Thymus (tissue), 11 donors: Measurements from ENCODE around the gene DCST1. TPM values are rescaled to one million over a fixed set of nuclear protein-coding genes. Genes with fewer than 3 reads are reported as not detected.

Experiments
- DNase-seq, 9 donors: peaks; one replicate each; pipeline ENCODE4 v3.0.0-alpha.2; 2013; ENCODE audit warnings: low spot score in 9 of 9, low read depth in 6 of 9, missing footprints in 1 of 9
- H3K27ac ChIP-seq, 2 donors: one replicate each; pipeline ENCODE4 v1.5.1; 2013; ENCODE audit warnings: control low read depth in 1 of 2, low read depth in 1 of 2, low read length in 1 of 2, mild to moderate bottlenecking in 1 of 2, moderate library complexity in 1 of 2
- H3K27me3 ChIP-seq, 2 donors: one replicate each; pipeline ENCODE4 v1.5.1; 2013; ENCODE audit warnings: low read length in 1 of 2; ENCODE audit not compliant: control insufficient read depth in 2 of 2, insufficient read depth in 1 of 2
- H3K36me3 ChIP-seq, 2 donors: one replicate each; pipeline ENCODE4 v1.5.1; 2013; ENCODE audit warnings: low read length in 1 of 2, mild to moderate bottlenecking in 1 of 2, moderate library complexity in 1 of 2; ENCODE audit not compliant: control insufficient read depth in 2 of 2, insufficient read depth in 2 of 2
- H3K4me1 ChIP-seq, 2 donors: one replicate each; pipeline ENCODE4 v1.5.1; 2013; ENCODE audit warnings: low read length in 2 of 2; ENCODE audit not compliant: control insufficient read depth in 2 of 2, insufficient read depth in 2 of 2
- H3K4me3 ChIP-seq, 2 donors: one replicate each; pipeline ENCODE4 v1.5.1; 2013; ENCODE audit warnings: low read length in 2 of 2, control low read depth in 1 of 2, mild to moderate bottlenecking in 1 of 2
- H3K9me3 ChIP-seq, 2 donors: one replicate each; pipeline ENCODE4 v1.5.1; 2013; ENCODE audit warnings: low read length in 1 of 2, mild to moderate bottlenecking in 1 of 2; ENCODE audit not compliant: control insufficient read depth in 2 of 2, insufficient read depth in 1 of 2
- WGBS: extraction: QIAGEN DNeasy Blood & Tissue Kit; methylation state at CpG from one replicate; pipeline ENCODE4 v1.1.7; 2013; 5-methylcytosine and 5-hydroxymethylcytosine counted together
- polyA plus RNA-seq: library from polyadenylated mRNA; stranded (reverse); fragments of 200-250 nt; gene quantifications from one replicate; pipeline ENCODE4 v1.2.3, GENCODE V29; 2013
- total RNA-seq: library from RNA; stranded (reverse); fragments of 120-200 nt; gene quantifications from one replicate; pipeline ENCODE4 v1.2.4, GENCODE V29; 2013
- donor health status: healthy.

Gene DCST1
- total and polyA plus RNA-seq, 2 donors: not detected

DNA sequence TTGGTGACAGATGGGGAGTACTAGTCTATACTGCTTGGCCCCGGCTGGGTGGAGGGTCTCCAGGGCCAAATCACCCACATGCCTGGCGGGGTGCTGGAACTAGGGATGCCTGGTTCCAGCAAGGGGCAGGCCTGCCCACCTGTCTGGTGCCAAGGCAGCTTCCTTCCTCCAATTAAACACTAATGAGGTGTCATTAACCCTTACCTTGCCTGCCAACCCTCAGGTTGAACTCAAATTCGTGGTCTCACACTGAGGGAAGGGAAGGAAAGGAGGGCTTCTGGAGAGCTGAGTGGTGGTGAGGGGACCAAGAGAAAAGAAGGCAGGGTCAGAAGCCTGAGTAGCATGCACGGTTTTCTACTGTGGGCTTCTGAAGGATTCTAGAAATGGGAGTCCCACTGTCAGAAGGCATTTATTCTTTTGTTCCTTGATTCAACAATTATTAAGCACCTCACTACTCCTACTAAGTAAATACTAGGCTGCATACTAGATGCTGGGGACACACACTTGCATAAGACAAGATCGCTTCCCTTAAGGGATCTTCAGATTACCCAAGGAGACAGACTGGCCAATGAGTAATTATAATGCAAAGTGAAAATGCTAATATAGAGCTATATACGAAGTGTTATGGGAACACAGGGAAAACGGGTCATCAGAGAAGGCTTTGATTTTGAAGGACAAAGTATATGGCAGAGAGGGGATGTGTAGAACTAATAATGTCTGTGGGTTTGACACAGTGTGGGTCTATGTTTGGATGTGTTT, 39.1 kb downstream of the DCST1 start:
- WGBS: 85% methylated on average over 7 of the region's 7 CpGs
- H3K36me3 ChIP-seq: peaks cover 3% of the 10 kb centered on the region in 2 donors
- no peaks in the 10 kb centered on the region for H3K9me3 ChIP-seq
- H3K4me3 ChIP-seq: no peak overlapping the region
- peaks cover 0 to 72% of the 10 kb centered on the region in 2 donors for H3K27me3 ChIP-seq
- no peak for DNase-seq
- no peak overlapping the region for H3K27ac ChIP-seq
- peaks cover 9 to 40% of the 10 kb centered on the region in 2 donors for H3K4me1 ChIP-seq

DNA sequence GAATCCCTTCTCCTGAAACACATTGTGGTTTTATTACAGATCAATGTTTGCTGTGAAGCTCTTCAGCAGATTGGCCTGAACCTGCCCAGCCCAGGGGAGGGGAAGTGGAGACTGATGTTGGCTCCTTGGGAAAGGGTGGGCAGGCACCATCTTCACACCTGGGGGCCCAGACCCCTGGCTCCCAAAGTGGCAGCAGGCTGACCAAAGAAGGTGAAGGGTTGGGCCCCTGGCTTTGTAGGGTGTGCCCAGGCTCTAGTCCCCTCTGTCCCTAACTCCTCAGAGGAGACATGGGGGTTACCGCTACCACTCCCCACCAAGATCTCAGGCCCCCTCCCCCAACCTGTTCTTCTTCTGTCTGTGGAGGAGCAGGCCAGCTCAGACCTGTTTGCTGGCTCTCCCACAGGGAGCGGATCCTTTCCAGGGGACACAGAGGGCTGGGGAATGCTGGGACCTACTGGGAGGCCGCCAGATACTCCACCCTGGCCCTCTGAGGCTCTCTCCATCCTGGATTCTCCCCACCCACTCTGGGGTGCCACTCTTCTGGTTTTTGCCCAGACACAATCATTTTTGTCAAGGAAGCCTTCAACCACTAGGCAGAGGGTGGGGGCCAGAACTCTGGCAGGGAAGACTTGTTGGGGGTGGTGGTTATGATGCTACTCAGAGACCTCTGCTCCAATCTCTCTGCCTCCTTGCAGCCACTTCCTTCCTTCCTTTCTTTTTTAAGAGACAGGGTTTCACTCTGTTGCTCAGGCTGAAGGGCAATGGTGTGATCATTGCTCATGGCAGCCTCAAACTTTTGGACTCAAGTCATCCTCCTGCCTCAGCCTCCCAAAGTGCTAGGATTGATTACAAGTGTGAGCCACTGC, 40.0 kb downstream of the DCST1 start:
- 89% methylated on average over 3 of the region's 3 CpGs for WGBS
- Histone ChIP-seq H3K4me1 (peaks cover 9 to 40% of the 10 kb centered on the region in 2 donors), H3K36me3 (peaks cover 3% of the 10 kb centered on the region in 2 donors)

DNA sequence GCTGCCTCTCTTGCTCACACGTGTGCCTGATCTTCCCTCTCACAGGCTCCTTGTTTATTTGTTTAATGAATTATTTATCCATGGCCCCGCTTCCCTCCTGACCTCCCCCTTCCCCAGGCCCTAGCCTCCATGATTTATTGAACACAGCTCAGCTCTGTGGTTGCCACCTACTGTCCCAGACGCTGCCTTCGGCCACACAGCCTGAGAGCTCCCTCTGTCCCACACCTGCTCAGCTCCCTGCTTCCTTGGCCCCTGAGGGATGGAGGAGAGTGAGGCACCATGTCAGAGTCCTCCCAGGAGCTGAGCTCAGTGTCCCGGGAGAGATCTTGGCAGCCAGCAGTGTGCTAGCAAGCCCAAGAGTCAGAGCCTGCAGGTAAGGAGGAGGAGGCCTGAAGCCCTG, 41.9 kb downstream of the DCST1 start:
- 96% methylated on average over 5 of the region's 5 CpGs for WGBS
- no peak for DNase-seq
- no peaks in the 10 kb centered on the region for H3K36me3 ChIP-seq
- peaks cover 11 to 49% of the 10 kb centered on the region in 2 donors for H3K4me1 ChIP-seq
- peaks cover 24 to 87% of the 10 kb centered on the region in 2 donors for H3K27me3 ChIP-seq
- no peak overlapping the region for H3K27ac ChIP-seq
- H3K4me3 ChIP-seq: no peak overlapping the region
- H3K9me3 ChIP-seq: peaks cover 0 to 7% of the 10 kb centered on the region in 2 donors

More for the DNA sequence above, 40.0 kb downstream of the DCST1 start:
- no peaks in the 10 kb centered on the region for H3K9me3 ChIP-seq
- no peak overlapping the region for H3K27ac ChIP-seq
- H3K4me3 ChIP-seq: no peak overlapping the region
- peak in 1 of 9 donors; percentile 34 for DNase-seq
- peaks cover 8 to 81% of the 10 kb centered on the region in 2 donors for H3K27me3 ChIP-seq

DNA sequence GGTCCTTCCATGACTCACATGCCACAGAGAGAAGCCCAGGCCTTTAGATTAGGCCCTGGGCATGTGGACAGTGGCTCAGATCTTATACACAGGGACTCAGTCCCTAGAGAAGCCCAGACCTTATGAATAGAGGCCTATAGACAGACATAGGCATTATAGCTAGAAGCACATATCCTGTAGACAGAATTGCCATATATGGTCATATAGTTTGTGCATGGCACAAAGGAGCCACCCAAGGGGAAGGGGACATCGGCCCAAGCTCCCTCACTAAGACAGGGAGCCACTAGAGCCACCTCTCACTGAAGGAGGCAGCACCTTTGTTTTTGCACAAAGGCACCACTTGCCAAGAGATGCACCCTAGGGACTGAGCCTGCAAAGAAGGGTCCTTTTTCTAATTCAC, 42.7 kb downstream of the DCST1 start:
- Histone ChIP-seq H3K27me3 (peaks cover 33 to 87% of the 10 kb centered on the region in 2 donors), H3K4me3 (no peak overlapping the region), H3K27ac (no peak overlapping the region), H3K9me3 (peaks cover 0 to 12% of the 10 kb centered on the region in 2 donors), H3K4me1 (peaks cover 12 to 49% of the 10 kb centered on the region in 2 donors), H3K36me3 (no peaks in the 10 kb centered on the region)
- DNase-seq: no peak
- 77% methylated on average over 1 of the region's 1 CpG for WGBS

DNA sequence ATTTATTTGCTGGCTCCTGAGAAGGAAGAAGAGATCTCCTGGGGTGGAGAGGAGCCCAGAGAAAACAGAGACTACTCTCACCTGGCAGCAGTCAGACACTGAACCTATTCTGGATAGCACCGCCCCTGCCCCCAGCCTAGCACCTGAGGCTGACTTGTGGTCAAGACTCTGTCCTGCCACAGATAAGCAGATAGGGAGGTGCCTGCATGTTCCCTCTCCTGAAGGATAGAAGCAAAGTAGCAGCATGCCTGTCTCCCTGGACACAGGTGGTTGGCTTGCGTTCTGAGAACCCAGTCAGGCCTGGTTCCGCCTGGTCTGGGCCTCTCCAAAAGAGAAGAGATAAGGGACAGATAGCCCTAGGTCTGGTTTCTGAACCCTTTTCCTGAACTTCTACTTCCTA, 43.7 kb downstream of the DCST1 start:
- no peak for DNase-seq
- H3K27ac ChIP-seq: no peak overlapping the region
- H3K27me3 ChIP-seq: peaks cover 42 to 87% of the 10 kb centered on the region in 2 donors
- H3K36me3 ChIP-seq: no peaks in the 10 kb centered on the region
- peaks cover 16 to 52% of the 10 kb centered on the region in 2 donors for H3K4me1 ChIP-seq
- no peak overlapping the region for H3K4me3 ChIP-seq
- WGBS: 98% methylated on average over 3 of the region's 3 CpGs
- H3K9me3 ChIP-seq: peaks cover 0 to 12% of the 10 kb centered on the region in 2 donors

DNA sequence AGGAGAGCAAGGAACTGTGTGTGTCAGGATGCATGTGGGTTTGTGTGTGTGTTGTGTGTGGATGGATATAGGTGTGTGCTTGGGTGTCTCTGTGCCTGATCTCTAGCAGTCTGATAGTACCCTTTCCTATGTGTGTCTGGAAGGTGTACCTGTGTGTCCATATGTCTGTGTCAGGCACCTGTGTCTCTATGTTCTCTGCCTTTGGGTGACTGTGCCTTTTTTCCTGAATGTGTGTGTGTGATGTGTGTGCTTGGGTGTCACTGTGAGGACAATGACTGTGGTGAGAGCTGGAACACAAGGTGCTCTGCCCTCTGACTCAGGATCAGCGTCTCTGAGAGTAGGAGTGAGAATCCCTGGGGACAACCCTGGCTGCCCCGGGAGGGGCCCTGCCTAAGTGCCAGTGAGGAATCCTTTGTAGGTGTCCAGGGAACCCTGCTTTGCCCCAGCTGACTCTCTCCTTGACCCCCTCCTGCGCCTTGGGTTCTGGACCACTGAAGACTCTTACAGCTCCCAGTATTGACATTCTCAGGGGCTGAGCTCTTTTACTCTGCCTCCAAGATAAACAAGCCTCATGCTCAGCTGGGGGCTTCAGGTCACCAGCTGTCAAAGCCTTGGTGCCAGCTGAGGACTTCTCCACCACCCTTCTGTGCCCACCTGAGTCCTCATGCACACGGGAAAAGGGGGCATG, 44.3 kb downstream of the DCST1 start:
- 95% methylated on average over 4 of the region's 4 CpGs for WGBS
- Histone ChIP-seq H3K27me3 (peaks cover 47 to 88% of the 10 kb centered on the region in 2 donors), H3K27ac (no peak overlapping the region), H3K36me3 (no peaks in the 10 kb centered on the region), H3K9me3 (peaks cover 0 to 12% of the 10 kb centered on the region in 2 donors), H3K4me3 (no peak overlapping the region), H3K4me1 (peaks cover 16 to 58% of the 10 kb centered on the region in 2 donors)
- DNase-seq: no peak

DNA sequence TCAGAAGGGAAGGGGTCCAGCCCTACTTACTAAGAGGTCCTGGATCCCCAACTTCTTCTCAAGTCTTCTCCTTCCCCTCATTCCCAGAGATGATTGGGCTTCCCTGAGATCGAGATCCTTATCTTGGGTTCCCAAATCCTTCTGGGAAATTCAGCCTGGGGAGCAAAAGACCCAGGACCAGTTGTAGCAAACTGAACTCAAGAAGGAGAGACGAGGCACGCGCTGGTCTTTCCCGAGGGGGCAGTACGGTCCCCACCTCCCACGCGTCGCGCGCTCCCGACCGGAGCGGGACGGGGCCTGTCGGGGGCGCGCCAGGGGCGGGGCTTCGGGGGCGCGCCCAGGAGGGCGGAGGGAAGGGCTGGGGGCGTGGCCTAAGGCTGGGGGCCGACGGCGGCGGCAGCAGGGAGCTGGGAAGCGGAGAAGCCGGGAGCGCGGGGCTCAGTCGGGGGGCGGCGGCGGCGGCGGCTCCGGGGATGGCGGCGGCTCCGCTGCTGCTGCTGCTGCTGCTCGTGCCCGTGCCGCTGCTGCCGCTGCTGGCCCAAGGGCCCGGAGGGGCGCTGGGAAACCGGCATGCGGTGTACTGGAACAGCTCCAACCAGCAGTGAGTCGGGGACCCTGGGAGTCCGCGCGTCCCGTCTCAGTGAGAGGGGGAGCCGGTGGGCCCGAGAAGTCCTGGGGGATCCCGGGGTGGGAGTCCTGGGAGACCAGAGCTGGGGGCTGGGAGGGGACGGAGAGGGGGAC, 45.0 kb downstream of the DCST1 start, which contains the start of gene EFNA3:
Gene EFNA3, plus strand, starts transcription at position 369 of the 741 bp plus-strand sequence. Its CDS starts 105 bp downstream, at position 474.
- H3K9me3 ChIP-seq: peaks cover 0 to 15% of the 10 kb centered on the region in 2 donors
- H3K4me3 ChIP-seq: peak within 1 kb of the TSS; percentile 22 to 37
- peak in 2 of 9 donors; percentile 43 to 54 for DNase-seq
- no peak within 1 kb of the TSS for H3K27ac ChIP-seq
- H3K27me3 ChIP-seq: peaks cover 55 to 89% of the 10 kb centered on the region in 2 donors
- peaks cover 16 to 59% of the 10 kb centered on the region in 2 donors for H3K4me1 ChIP-seq
- H3K36me3 ChIP-seq: no peaks in the 10 kb centered on the region
- 3% methylated on average over 59 of the region's 59 CpGs for WGBS

DNA sequence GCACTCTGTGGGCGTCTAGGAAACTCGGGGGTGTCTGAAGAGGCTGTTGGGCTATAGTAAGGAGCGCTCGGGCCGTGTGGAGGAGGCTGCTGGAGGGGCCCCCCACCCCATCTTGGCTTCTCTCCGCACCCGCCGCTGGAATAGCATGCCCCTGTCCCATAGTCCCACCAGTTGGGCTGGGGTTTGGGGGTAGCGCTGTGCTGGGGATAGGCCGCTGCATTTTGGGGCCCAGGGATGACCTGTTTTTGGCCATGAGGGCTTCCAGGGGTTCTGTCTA, 45.5 kb downstream of the DCST1 start:
- H3K36me3 ChIP-seq: no peaks in the 10 kb centered on the region
- H3K9me3 ChIP-seq: peaks cover 0 to 15% of the 10 kb centered on the region in 2 donors
- H3K4me3 ChIP-seq: peak overlapping the region; percentile 22 to 37
- peaks cover 16 to 60% of the 10 kb centered on the region in 2 donors for H3K4me1 ChIP-seq
- 8% methylated on average over 10 of the region's 10 CpGs for WGBS
- peaks cover 60 to 90% of the 10 kb centered on the region in 2 donors for H3K27me3 ChIP-seq
- no peak overlapping the region for H3K27ac ChIP-seq
- no peak for DNase-seq
